GM12891 (cell line): ENCODE measurements around the gene WDR44.

ENCODE experiments used
- PAX5 ChIP-seq: IDR thresholded peaks from 2 replicates; pipeline ENCODE4 v1.6.1; 2011; ENCODE audit warnings: low read length, moderate library complexity, mild to moderate bottlenecking; ENCODE audit not compliant: insufficient read depth, severe bottlenecking
- POLR2AphosphoS5 ChIP-seq: IDR thresholded peaks from 2 replicates; pipeline ENCODE4 v1.6.1; 2011; ENCODE audit warnings: low read depth, low read length, control low read depth

- TF ChIP-seq PAX5 (no peak), POLR2AphosphoS5 (no peak)
These were observed 14.7 kb downstream of the WDR44 start for GRCh38 chrX:118360429-118361125.
